Sigmoid colon (tissue), 4 donors: ENCODE results near the gene ADM.
A peak's percentile ranks its signal among the peaks of the same experiment; 100 is the strongest.

Experiments
- CTCF ChIP-seq, 4 experiments: fragments of 450-650 bp in 3 of 4; fragments of 200-600 bp in 1 of 4; IDR thresholded peaks; one replicate each; pipeline ENCODE4 v1.5.1; 2016 to 2019; ENCODE audit warnings: antibody characterized with exemption in 4 of 4, mild to moderate bottlenecking in 3 of 4, moderate library complexity in 2 of 4
- EP300 ChIP-seq, 4 donors: sonication (generic); formaldehyde crosslinking; IDR thresholded peaks; one replicate each; pipeline ENCODE4 v1.6.1; 2017; ENCODE audit warnings: antibody characterized with exemption in 4 of 4
- POLR2A ChIP-seq, 2 donors: fragments of 450-650 bp; IDR thresholded peaks; one replicate each; pipeline ENCODE4 v1.6.1; 2016; ENCODE audit warnings: antibody characterized with exemption in 2 of 2, mild to moderate bottlenecking in 2 of 2, moderate library complexity in 2 of 2
- POLR2AphosphoS5 ChIP-seq, 4 donors: sonication (generic); formaldehyde crosslinking; IDR thresholded peaks; one replicate each; pipeline ENCODE4 v1.6.1; 2017; ENCODE audit warnings: antibody characterized with exemption in 4 of 4

DNA sequence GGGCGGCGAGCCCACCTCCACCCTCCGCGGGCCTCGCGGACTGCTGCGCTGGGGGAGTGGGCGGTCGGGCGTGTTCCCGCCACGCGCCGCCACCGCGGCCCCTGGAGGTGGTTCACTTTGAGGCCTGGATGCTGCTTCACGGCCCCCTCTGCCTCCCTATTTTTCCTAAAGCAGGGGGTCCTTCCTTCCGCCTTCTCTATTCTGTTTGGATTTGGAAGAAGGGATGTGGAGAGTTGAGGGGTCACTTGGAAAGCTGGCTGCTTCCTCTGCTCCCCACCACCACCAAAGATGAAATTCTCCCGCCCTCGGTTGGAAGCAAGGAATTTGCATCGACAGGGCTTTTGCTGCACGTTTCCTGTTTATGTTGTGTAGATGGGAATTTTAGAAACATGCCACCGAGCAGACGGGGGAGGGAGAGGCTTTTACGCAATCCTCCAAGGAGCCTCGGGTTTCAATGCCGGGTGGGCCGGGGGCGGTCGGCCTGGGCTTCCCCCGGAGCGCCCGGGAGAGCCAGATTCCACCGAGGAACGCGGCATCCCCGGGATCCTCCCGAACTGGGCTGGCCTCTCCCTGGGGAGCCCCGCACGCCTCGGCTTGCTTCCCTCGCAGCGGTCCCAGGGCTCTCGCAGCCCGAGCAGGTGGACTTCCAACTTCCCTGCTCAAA is 10.5 kb upstream of the ADM start:
- TF ChIP-seq CTCF (IDR thresholded peaks at IDR 0.05) = no peak
- peak; percentile 16 to 40 for TF ChIP-seq POLR2A (IDR thresholded peaks at IDR 0.05)
- no peak for TF ChIP-seq EP300 (IDR thresholded peaks at IDR 0.05)
- peak in 3 of 4 donors; percentile 50 to 73 (median 53) for TF ChIP-seq POLR2AphosphoS5 (IDR thresholded peaks at IDR 0.05)
